NB4 (cell line): Measurements from ENCODE around the gene DIDO1.

Source experiments
- CTCF ChIP-seq: IDR thresholded peaks from one replicate; pipeline ENCODE4 v1.5.1; 2012; ENCODE audit warnings: low read depth, low read length
- MYC ChIP-seq: IDR thresholded peaks from 2 replicates; pipeline ENCODE4 v1.6.1; 2011; ENCODE audit warnings: low read depth, low read length
- POLR2A ChIP-seq: IDR thresholded peaks from 2 replicates; pipeline ENCODE4 v1.6.1; 2011; ENCODE audit warnings: mild to moderate bottlenecking; ENCODE audit not compliant: insufficient read length; ENCODE audit errors: extremely low read depth
- TF ChIP-seq, protein P1 (sequence below): IDR thresholded peaks from 2 replicates; pipeline ENCODE4 v1.6.1; 2011; ENCODE audit warnings: low read depth, low read length

- TF ChIP-seq CTCF (no peak), POLR2A (no peak), MYC (no peak)
- TF ChIP-seq, protein P1, sequence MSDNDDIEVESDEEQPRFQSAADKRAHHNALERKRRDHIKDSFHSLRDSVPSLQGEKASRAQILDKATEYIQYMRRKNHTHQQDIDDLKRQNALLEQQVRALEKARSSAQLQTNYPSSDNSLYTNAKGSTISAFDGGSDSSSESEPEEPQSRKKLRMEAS, result no peak
Observed at GRCh38 chr20:62906209-62906608, 20.1 kb downstream of the DIDO1 start.
